Measurements from ENCODE around the gene VPS36. TPM values are rescaled to one million over a fixed set of nuclear protein-coding genes. Genes with fewer than 3 reads are reported as not detected.

The VPS36 gene
- total RNA-seq, 1 experiment from 2014 or later: 19.2 TPM

DNA sequence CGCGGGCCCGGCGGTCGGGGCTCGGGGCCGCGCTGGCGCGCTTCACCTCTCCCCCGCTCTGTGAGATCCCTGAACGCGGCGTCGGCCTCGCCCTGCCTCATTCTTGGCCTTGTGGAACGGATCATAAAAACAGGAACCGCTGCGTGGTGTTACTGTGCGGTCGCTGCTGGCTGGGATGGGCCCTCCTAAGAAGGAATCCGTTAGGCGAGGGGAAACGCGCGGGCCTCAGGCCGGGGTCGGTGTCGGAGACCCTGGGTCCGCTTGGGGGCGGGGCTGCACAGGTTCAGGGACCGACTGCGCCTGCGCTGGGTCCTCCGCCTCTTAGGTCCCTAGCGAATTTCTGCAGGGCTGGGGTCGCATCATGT, 5.2 kb upstream of the VPS36 start (continued):
- TF ChIP-seq RORB (CRISPR knock-in tag; IDR thresholded peaks at IDR 0.05) (no peak), TP53 (CRISPR knock-in tag; IDR thresholded peaks at IDR 0.05) (no peak), ZBTB21 (CRISPR knock-in tag; IDR thresholded peaks at IDR 0.05; ENCODE audit: borderline replicate concordance) (no peak), ZNF396 (CRISPR knock-in tag; IDR thresholded peaks at IDR 0.05; ENCODE audit: borderline replicate concordance) (no peak), TCF7 (CRISPR knock-in tag; IDR thresholded peaks at IDR 0.05; ENCODE audit: low read depth) (no peak), ELF4 (CRISPR knock-in tag; IDR thresholded peaks at IDR 0.05; ENCODE audit: low read depth) (no peak), ZNF423 (CRISPR knock-in tag; IDR thresholded peaks at IDR 0.05) (no peak), NFATC4 (CRISPR knock-in tag; IDR thresholded peaks at IDR 0.05) (no peak), ZNF219 (CRISPR knock-in tag; IDR thresholded peaks at IDR 0.05; ENCODE audit: borderline replicate concordance) (no peak), ESRRA (CRISPR knock-in tag; IDR thresholded peaks at IDR 0.05; ENCODE audit: borderline replicate concordance) (no peak), PRRX2 (CRISPR knock-in tag; IDR thresholded peaks at IDR 0.05) (no peak), NR2C2 (CRISPR knock-in tag; IDR thresholded peaks at IDR 0.05) (no peak), FOXP1 (CRISPR knock-in tag; IDR thresholded peaks at IDR 0.05; ENCODE audit: borderline replicate concordance) (no peak; the same call in 1 of the 2 replicates), GABPB1 (CRISPR knock-in tag; IDR thresholded peaks at IDR 0.05) (no peak), RELA (CRISPR knock-in tag; IDR thresholded peaks at IDR 0.05; ENCODE audit: borderline replicate concordance) (no peak; the same call in 1 of the 2 replicates), IRF2 (CRISPR knock-in tag; IDR thresholded peaks at IDR 0.05; ENCODE audit: borderline replicate concordance, low read depth) (no peak), CREM (CRISPR knock-in tag; IDR thresholded peaks at IDR 0.05) (0 out of 2 replicates have a peak, but pooled peaks have one; percentile 32), SP1 (CRISPR knock-in tag; conservative IDR thresholded peaks at IDR 0.05) (no peak; the same call in 1 of the 2 replicates), OVOL2 (CRISPR knock-in tag; IDR thresholded peaks at IDR 0.05; ENCODE audit: borderline replicate concordance) (no peak)
- TF ChIP-seq, protein P1, sequence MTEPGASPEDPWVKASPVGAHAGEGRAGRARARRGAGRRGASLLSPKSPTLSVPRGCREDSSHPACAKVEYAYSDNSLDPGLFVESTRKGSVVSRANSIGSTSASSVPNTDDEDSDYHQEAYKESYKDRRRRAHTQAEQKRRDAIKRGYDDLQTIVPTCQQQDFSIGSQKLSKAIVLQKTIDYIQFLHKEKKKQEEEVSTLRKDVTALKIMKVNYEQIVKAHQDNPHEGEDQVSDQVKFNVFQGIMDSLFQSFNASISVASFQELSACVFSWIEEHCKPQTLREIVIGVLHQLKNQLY (CRISPR knock-in tag; IDR thresholded peaks at IDR 0.05): no peak
- TF ChIP-seq, protein P2, sequence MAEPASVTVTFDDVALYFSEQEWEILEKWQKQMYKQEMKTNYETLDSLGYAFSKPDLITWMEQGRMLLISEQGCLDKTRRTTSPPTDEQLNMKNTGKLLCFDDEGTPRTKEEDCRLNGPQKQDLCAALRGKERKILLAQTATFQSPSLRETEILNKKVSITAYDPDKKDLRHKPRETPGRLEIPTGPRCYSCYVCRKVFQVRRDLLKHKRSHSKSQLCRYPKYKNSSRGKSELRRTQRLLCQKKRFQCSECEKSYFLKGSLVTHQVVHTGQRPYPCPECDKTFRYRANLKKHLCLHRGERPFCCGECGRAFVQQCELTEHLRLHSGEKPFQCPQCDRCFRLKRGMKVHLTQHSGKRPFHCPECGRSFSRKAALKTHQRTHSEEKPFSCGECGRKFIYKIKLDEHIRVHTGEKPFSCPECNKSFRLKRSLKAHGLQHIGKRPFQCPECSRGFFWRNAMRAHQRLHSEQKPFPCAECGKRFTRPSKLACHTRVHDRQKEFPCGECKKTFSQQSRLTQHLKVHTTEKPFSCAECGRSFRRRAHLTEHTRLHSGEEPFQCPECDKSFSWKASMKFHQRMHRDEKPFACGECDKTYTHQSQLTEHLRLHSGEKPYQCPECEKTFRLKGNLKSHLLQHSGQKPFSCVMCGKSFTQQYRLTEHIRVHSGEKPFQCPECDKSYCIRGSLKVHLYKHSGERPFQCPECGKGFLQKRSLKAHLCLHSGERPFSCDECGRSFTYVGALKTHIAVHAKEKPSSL (CRISPR knock-in tag; conservative IDR thresholded peaks at IDR 0.05): no peak
- TF ChIP-seq, protein P3, sequence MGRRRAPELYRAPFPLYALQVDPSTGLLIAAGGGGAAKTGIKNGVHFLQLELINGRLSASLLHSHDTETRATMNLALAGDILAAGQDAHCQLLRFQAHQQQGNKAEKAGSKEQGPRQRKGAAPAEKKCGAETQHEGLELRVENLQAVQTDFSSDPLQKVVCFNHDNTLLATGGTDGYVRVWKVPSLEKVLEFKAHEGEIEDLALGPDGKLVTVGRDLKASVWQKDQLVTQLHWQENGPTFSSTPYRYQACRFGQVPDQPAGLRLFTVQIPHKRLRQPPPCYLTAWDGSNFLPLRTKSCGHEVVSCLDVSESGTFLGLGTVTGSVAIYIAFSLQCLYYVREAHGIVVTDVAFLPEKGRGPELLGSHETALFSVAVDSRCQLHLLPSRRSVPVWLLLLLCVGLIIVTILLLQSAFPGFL (CRISPR knock-in tag; IDR thresholded peaks at IDR 0.05; ENCODE audit: borderline replicate concordance): no peak
- TF ChIP-seq, protein P4, sequence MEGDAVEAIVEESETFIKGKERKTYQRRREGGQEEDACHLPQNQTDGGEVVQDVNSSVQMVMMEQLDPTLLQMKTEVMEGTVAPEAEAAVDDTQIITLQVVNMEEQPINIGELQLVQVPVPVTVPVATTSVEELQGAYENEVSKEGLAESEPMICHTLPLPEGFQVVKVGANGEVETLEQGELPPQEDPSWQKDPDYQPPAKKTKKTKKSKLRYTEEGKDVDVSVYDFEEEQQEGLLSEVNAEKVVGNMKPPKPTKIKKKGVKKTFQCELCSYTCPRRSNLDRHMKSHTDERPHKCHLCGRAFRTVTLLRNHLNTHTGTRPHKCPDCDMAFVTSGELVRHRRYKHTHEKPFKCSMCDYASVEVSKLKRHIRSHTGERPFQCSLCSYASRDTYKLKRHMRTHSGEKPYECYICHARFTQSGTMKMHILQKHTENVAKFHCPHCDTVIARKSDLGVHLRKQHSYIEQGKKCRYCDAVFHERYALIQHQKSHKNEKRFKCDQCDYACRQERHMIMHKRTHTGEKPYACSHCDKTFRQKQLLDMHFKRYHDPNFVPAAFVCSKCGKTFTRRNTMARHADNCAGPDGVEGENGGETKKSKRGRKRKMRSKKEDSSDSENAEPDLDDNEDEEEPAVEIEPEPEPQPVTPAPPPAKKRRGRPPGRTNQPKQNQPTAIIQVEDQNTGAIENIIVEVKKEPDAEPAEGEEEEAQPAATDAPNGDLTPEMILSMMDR (IDR thresholded peaks at IDR 0.05): no peak
- TF ChIP-seq, protein P5, sequence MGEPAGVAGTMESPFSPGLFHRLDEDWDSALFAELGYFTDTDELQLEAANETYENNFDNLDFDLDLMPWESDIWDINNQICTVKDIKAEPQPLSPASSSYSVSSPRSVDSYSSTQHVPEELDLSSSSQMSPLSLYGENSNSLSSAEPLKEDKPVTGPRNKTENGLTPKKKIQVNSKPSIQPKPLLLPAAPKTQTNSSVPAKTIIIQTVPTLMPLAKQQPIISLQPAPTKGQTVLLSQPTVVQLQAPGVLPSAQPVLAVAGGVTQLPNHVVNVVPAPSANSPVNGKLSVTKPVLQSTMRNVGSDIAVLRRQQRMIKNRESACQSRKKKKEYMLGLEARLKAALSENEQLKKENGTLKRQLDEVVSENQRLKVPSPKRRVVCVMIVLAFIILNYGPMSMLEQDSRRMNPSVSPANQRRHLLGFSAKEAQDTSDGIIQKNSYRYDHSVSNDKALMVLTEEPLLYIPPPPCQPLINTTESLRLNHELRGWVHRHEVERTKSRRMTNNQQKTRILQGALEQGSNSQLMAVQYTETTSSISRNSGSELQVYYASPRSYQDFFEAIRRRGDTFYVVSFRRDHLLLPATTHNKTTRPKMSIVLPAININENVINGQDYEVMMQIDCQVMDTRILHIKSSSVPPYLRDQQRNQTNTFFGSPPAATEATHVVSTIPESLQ (CRISPR knock-in tag; IDR thresholded peaks at IDR 0.05): no peak
- TF ChIP-seq, protein P6, sequence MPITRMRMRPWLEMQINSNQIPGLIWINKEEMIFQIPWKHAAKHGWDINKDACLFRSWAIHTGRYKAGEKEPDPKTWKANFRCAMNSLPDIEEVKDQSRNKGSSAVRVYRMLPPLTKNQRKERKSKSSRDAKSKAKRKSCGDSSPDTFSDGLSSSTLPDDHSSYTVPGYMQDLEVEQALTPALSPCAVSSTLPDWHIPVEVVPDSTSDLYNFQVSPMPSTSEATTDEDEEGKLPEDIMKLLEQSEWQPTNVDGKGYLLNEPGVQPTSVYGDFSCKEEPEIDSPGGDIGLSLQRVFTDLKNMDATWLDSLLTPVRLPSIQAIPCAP (CRISPR knock-in tag; IDR thresholded peaks at IDR 0.05): no peak

Measured in WTC11 (cell line).